Activated CD8-positive, alpha-beta memory T cell treated with anti-CD3 and anti-CD28 coated beads, Interleukin-2, amount 10 ng/mL, durations not matched to agents 7 days and 5 days (primary cell): ENCODE data around the gene ATP2C2. TPM values are rescaled to one million over a fixed set of nuclear protein-coding genes. Genes with fewer than 3 reads are reported as not detected.
"Not testable (repeated sequence)": the region's sequence is repeated elsewhere in the genome, so short reads cannot be mapped to it uniquely, and the experiment has no call there.

Experiments used
- ATAC-seq: fragments of 150-1000 bp; cut with Tn5 transposase; one replicate; pipeline ENCODE4 v1.10.0; 2021; ENCODE audit warnings: moderate library complexity
- CTCF ChIA-PET: fragments of 350-600 bp; sonication (Branson Sonifier 250); formaldehyde crosslinking; loops from one replicate; lab custom pipeline; 2021; ENCODE audit warnings: antibody characterized with exemption; lab: Charles Lee
- DNase-seq: peaks from one replicate; pipeline ENCODE4 v3.0.0-alpha.2; 2020
- H3K27ac Mint-ChIP-seq: one replicate; pipeline ENCODE4 v1.8.0; 2021; ENCODE audit warnings: mild to moderate bottlenecking, mixed read lengths
- H3K27me3 Mint-ChIP-seq: one replicate; pipeline ENCODE4 v1.8.0; 2021; ENCODE audit warnings: mixed read lengths
- H3K36me3 Mint-ChIP-seq: one replicate; pipeline ENCODE4 v1.8.0; 2021; ENCODE audit warnings: mild to moderate bottlenecking, mixed read lengths
- H3K4me1 Mint-ChIP-seq: one replicate; pipeline ENCODE4 v1.8.0; 2021; ENCODE audit warnings: mixed read lengths
- H3K4me3 Mint-ChIP-seq: one replicate; pipeline ENCODE4 v1.8.0; 2021; ENCODE audit warnings: mild to moderate bottlenecking, moderate library complexity, mixed read lengths
- H3K9me3 Mint-ChIP-seq: one replicate; pipeline ENCODE4 v1.8.0; 2022; ENCODE audit warnings: low read depth, mixed read lengths
- total RNA-seq, 2 experiments: library from RNA; stranded (reverse); gene quantifications; one replicate each; pipeline ENCODE4 v1.2.3, GENCODE V29; 2021

ATP2C2 gene
- total RNA-seq, 2 experiments from 2014 or later, result not detected

GRCh38 chr16:84436196-84436595, 67.9 kb downstream of the ATP2C2 start:
- CTCF ChIA-PET, result no interaction called here
- H3K9me3 Mint-ChIP-seq, result no peaks in the 10 kb centered on the region
- H3K4me3 Mint-ChIP-seq, result no peak overlapping the region

GRCh38 chr16:84438971-84439696, 70.8 kb downstream of the ATP2C2 start:
- no peak for ATAC-seq
- no peaks in the 10 kb centered on the region for H3K9me3 Mint-ChIP-seq
- peaks cover 26% of the 10 kb centered on the region for H3K27me3 Mint-ChIP-seq
- DNase-seq, result no peak
- no peak overlapping the region for H3K4me3 Mint-ChIP-seq
- no peak overlapping the region for H3K27ac Mint-ChIP-seq
- no peaks in the 10 kb centered on the region for H3K36me3 Mint-ChIP-seq
- H3K4me1 Mint-ChIP-seq, result no peaks in the 10 kb centered on the region
- CTCF ChIA-PET, result no interaction called here

More at GRCh38 chr16:84436196-84436595, 67.9 kb downstream of the ATP2C2 start:
- no peak overlapping the region for H3K27ac Mint-ChIP-seq
- peaks cover 16% of the 10 kb centered on the region for H3K27me3 Mint-ChIP-seq
- no peak for DNase-seq
- no peaks in the 10 kb centered on the region for H3K4me1 Mint-ChIP-seq
- no peaks in the 10 kb centered on the region for H3K36me3 Mint-ChIP-seq
- no peak for ATAC-seq

- Mint-ChIP-seq H3K9me3 (no peaks in the 10 kb centered on the region), H3K27me3 (peaks cover 39% of the 10 kb centered on the region), H3K27ac (no peak overlapping the region), H3K36me3 (no peaks in the 10 kb centered on the region), H3K4me3 (no peak overlapping the region), H3K4me1 (no peaks in the 10 kb centered on the region)
- CTCF ChIA-PET, result no interaction called here
- ATAC-seq, result no peak
- no peak for DNase-seq
Observed at GRCh38 chr16:84442416-84443145, 74.2 kb downstream of the ATP2C2 start.

DNA sequence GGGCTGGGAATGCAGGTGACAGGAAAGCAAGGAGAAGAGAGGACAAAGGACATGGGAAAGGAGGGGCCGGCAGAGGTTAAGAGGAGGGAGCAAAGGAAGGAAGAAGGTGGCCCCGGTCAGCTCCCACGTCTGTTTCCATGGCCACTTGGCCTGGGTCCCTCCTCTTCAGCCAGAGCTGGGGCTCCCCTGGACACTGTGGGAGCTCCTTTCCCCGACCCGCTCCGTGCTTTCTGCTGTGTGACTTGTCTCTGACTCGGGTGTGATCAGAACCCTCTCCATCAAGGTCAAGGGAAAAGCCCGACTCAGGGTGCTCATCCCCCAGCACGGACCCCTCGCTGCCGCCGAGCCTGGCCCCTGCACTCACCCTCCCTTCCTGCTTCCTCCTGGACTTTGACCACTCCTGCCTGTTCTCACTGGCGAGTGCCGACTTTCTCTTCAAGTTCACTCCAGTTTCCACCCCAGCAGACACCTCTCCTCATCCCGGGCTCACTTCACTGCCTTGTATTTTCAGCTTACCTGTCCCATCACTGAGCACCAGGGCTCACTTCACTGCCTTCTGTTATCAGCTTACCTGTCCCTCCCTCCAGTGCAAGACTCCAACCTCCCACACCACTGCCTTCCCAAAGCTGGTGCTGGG, 74.9 kb downstream of the ATP2C2 start:
- Mint-ChIP-seq H3K27me3 (peaks cover 39% of the 10 kb centered on the region), H3K36me3 (no peaks in the 10 kb centered on the region), H3K27ac (no peak overlapping the region), H3K4me1 (no peaks in the 10 kb centered on the region), H3K4me3 (no peak overlapping the region), H3K9me3 (no peaks in the 10 kb centered on the region)
- CTCF ChIA-PET, result no interaction called here
- no peak for DNase-seq
- no peak for ATAC-seq

- Mint-ChIP-seq H3K4me1 (no peaks in the 10 kb centered on the region), H3K9me3 (no peaks in the 10 kb centered on the region), H3K27ac (no peak overlapping the region), H3K4me3 (no peak overlapping the region), H3K36me3 (no peaks in the 10 kb centered on the region), H3K27me3 (peaks cover 35% of the 10 kb centered on the region)
- DNase-seq, result no peak
- CTCF ChIA-PET, result interaction anchor here (1.2 kb wide), 1 partner anchor 527 kb away, joined by 3 read pairs; no protein-coding TSS in a partner anchor
- no peak for ATAC-seq
Observed at GRCh38 chr16:84444476-84444875, 76.1 kb downstream of the ATP2C2 start.

GRCh38 chr16:84446084-84446483, 77.7 kb downstream of the ATP2C2 start:
- peaks cover 3% of the 10 kb centered on the region for H3K9me3 Mint-ChIP-seq
- no peaks in the 10 kb centered on the region for H3K36me3 Mint-ChIP-seq
- no peak overlapping the region for H3K27ac Mint-ChIP-seq
- H3K4me1 Mint-ChIP-seq, result no peaks in the 10 kb centered on the region
- H3K27me3 Mint-ChIP-seq, result peaks cover 29% of the 10 kb centered on the region
- no peak for DNase-seq
- H3K4me3 Mint-ChIP-seq, result no peak overlapping the region
- CTCF ChIA-PET, result no interaction called here
- no peak for ATAC-seq

- no peaks in the 10 kb centered on the region for H3K36me3 Mint-ChIP-seq
- H3K9me3 Mint-ChIP-seq, result peaks cover 3% of the 10 kb centered on the region
- H3K4me1 Mint-ChIP-seq, result no peaks in the 10 kb centered on the region
- H3K4me3 Mint-ChIP-seq, result no peak overlapping the region
- no peak for ATAC-seq
- peaks cover 29% of the 10 kb centered on the region for H3K27me3 Mint-ChIP-seq
- DNase-seq, result no peak
- no peak overlapping the region for H3K27ac Mint-ChIP-seq
- CTCF ChIA-PET, result no interaction called here
Observed at GRCh38 chr16:84446596-84447392, 78.5 kb downstream of the ATP2C2 start.

DNA sequence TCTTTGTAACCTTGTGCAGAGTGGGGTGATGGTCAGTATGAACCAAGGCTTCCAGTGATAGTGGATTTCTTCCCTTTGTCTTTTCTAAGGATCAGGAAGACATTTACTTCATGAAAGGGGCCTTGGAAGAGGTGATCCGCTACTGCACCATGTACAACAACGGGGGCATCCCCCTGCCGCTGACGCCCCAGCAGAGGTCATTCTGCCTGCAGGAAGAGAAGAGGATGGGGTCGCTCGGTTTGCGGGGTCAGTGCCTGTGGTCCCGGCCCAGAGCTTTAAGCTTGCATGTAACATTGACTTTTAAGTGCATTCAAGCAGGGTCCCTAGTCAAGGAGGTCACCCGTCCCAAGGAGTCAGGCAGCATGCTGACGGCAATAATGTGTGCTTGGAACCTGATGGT, 80.1 kb downstream of the ATP2C2 start:
- CTCF ChIA-PET, result no interaction called here
- H3K9me3 Mint-ChIP-seq, result peaks cover 3% of the 10 kb centered on the region

GRCh38 chr16:84449156-84450140, 81.1 kb downstream of the ATP2C2 start:
- H3K4me3 Mint-ChIP-seq, result no peak overlapping the region
- CTCF ChIA-PET, result no interaction called here

More for the DNA sequence above, 80.1 kb downstream of the ATP2C2 start:
- no peak for DNase-seq
- ATAC-seq, result no peak
- Mint-ChIP-seq H3K36me3 (no peaks in the 10 kb centered on the region), H3K4me1 (no peaks in the 10 kb centered on the region), H3K27me3 (peaks cover 18% of the 10 kb centered on the region), H3K27ac (no peak overlapping the region), H3K4me3 (no peak overlapping the region)

GRCh38 chr16:84450176-84450865, 82.0 kb downstream of the ATP2C2 start:
- H3K9me3 Mint-ChIP-seq, result peaks cover 3% of the 10 kb centered on the region
- DNase-seq, result no peak
- H3K27ac Mint-ChIP-seq, result no peak overlapping the region
- CTCF ChIA-PET, result no interaction called here
- ATAC-seq, result no peak
- H3K4me3 Mint-ChIP-seq, result no peak overlapping the region
- peaks cover 6% of the 10 kb centered on the region for H3K27me3 Mint-ChIP-seq
- no peaks in the 10 kb centered on the region for H3K36me3 Mint-ChIP-seq
- no peaks in the 10 kb centered on the region for H3K4me1 Mint-ChIP-seq

More at GRCh38 chr16:84449156-84450140, 81.1 kb downstream of the ATP2C2 start:
- Mint-ChIP-seq H3K27me3 (peaks cover 12% of the 10 kb centered on the region), H3K36me3 (no peaks in the 10 kb centered on the region), H3K9me3 (peaks cover 3% of the 10 kb centered on the region), H3K27ac (no peak overlapping the region), H3K4me1 (no peaks in the 10 kb centered on the region)
- no peak for DNase-seq
- no peak for ATAC-seq

DNA sequence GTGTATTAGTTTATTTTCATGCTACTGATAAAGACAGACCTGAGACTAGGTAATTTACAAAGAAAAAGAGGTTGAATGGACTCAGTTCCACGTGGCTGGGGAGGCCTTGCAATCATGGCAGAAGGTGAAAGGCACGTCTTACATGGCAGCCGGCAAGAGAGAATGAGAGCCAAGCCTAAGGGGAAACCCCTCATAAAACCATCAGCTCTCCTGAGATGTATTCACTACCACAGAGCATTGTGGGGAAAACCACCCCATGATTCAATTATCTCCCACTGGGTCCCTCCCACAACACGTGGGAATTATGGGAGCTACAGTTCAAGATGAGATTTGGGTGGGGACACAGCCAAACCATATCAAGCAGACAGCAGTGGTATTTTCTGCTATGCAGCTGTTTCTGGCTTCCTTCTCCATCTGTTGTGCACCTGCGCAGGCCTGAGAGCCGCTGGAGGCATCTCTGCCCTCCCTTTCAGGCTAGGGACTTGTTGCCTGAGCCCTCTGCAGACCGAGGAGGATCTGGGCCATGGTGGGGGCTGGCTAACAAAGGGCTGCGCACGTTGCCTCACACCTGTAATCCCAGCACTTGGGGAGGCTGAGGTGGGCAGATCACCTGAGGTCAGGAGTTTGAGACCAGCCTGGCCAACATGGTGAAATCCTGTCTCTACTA, 82.8 kb downstream of the ATP2C2 start:
- H3K4me1 Mint-ChIP-seq, CTCF ChIA-PET, ATAC-seq, H3K9me3 Mint-ChIP-seq, H3K27me3 Mint-ChIP-seq, DNase-seq, H3K27ac Mint-ChIP-seq, H3K4me3 Mint-ChIP-seq, H3K36me3 Mint-ChIP-seq: not testable (repeated sequence)
